Measurements from ENCODE around the gene LHFPL2.

- TF ChIP-seq, protein P1, sequence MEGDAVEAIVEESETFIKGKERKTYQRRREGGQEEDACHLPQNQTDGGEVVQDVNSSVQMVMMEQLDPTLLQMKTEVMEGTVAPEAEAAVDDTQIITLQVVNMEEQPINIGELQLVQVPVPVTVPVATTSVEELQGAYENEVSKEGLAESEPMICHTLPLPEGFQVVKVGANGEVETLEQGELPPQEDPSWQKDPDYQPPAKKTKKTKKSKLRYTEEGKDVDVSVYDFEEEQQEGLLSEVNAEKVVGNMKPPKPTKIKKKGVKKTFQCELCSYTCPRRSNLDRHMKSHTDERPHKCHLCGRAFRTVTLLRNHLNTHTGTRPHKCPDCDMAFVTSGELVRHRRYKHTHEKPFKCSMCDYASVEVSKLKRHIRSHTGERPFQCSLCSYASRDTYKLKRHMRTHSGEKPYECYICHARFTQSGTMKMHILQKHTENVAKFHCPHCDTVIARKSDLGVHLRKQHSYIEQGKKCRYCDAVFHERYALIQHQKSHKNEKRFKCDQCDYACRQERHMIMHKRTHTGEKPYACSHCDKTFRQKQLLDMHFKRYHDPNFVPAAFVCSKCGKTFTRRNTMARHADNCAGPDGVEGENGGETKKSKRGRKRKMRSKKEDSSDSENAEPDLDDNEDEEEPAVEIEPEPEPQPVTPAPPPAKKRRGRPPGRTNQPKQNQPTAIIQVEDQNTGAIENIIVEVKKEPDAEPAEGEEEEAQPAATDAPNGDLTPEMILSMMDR (IDR thresholded peaks at IDR 0.05) = no peak
- no peak for TF ChIP-seq POLR2A (IDR thresholded peaks at IDR 0.05)
Measured at GRCh38 chr5:78659114-78659513, 10.5 kb upstream of the LHFPL2 start.

Data from testis (tissue), 2 donors.